ENCODE measurements around the gene AGL.

AGL gene

GRCh38 chr1:99877568-99877967 lies 27.4 kb downstream of the AGL start:
- Histone ChIP-seq H2BK120ac (ENCODE audit: insufficient read depth, low read length, poor library complexity) (no peak overlapping the region), H2AFZ (ENCODE audit: insufficient read depth, low read length, poor library complexity) (no peak overlapping the region), H3K9ac (ENCODE audit: low read length) (no peak overlapping the region), H3K4me1 (ENCODE audit: control insufficient read depth in 1 of 2, insufficient read depth in 2 of 2, low read length in 2 of 2) (no peaks in the 10 kb centered on the region), H3K27ac (ENCODE audit: low read depth, low read length) (no peak overlapping the region), H3K23ac (ENCODE audit: low read length) (no peak overlapping the region), H4K12ac (ENCODE audit: low read depth, low read length) (no peak overlapping the region), H3K4ac (ENCODE audit: low read depth, low read length) (no peak overlapping the region), H3K27me3 (ENCODE audit: insufficient read depth, low read length) (no peaks in the 10 kb centered on the region), H3K4me3 (ENCODE audit: low read depth, low read length) (no peak overlapping the region), H3K79me2 (ENCODE audit: control insufficient read depth, insufficient read depth, low read length, poor library complexity) (no peaks in the 10 kb centered on the region), H3K79me1 (ENCODE audit: low read length) (no peaks in the 10 kb centered on the region), H2BK12ac (ENCODE audit: low read length) (no peak overlapping the region), H2AK5ac (ENCODE audit: low read length) (no peak overlapping the region), H3K9me3 (ENCODE audit: insufficient read depth, low read depth, low read length) (no peaks in the 10 kb centered on the region), H2BK5ac (ENCODE audit: low read depth, low read length, poor library complexity) (no peak overlapping the region), H3K14ac (ENCODE audit: low read length) (no peak overlapping the region), H3K36me3 (ENCODE audit: control insufficient read depth in 1 of 2, insufficient read depth in 2 of 2, low read length in 2 of 2) (peaks cover 0 to 4% of the 10 kb centered on the region in 2 experiments), H4K91ac (ENCODE audit: low read depth, low read length) (no peak overlapping the region), H3K18ac (ENCODE audit: low read length) (no peak overlapping the region), H4K8ac (ENCODE audit: low read depth, low read length) (no peak overlapping the region), H3K4me2 (ENCODE audit: low read length) (no peak overlapping the region)
- no CpG with 5 or more reads among the region's 3 CpGs for WGBS (ENCODE audit: extremely low coverage, insufficient coverage, insufficient read length)
- DNase-seq: no peak

- no peak overlapping the region for H3K23ac ChIP-seq (ENCODE audit: low read length)
- no CpG with 5 or more reads among the region's 1 CpG for WGBS (ENCODE audit: extremely low coverage, insufficient coverage, insufficient read length)
- no peaks in the 10 kb centered on the region for H3K27me3 ChIP-seq (ENCODE audit: insufficient read depth, low read length)
- no peak overlapping the region for H4K12ac ChIP-seq (ENCODE audit: low read depth, low read length)
- H3K36me3 ChIP-seq (ENCODE audit: control insufficient read depth in 1 of 2, insufficient read depth in 2 of 2, low read length in 2 of 2): peaks cover 6 to 14% of the 10 kb centered on the region in 2 experiments
- H3K4me3 ChIP-seq (ENCODE audit: low read depth, low read length): no peak overlapping the region
- no peak overlapping the region for H3K4ac ChIP-seq (ENCODE audit: low read depth, low read length)
- no peak overlapping the region for H4K91ac ChIP-seq (ENCODE audit: low read depth, low read length)
- H2AFZ ChIP-seq (ENCODE audit: insufficient read depth, low read length, poor library complexity): no peak overlapping the region
- H2BK5ac ChIP-seq (ENCODE audit: low read depth, low read length, poor library complexity): no peak overlapping the region
- H3K4me2 ChIP-seq (ENCODE audit: low read length): no peak overlapping the region
- no peak overlapping the region for H3K18ac ChIP-seq (ENCODE audit: low read length)
- no peaks in the 10 kb centered on the region for H3K4me1 ChIP-seq (ENCODE audit: control insufficient read depth in 1 of 2, insufficient read depth in 2 of 2, low read length in 2 of 2)
- no peak overlapping the region for H2AK5ac ChIP-seq (ENCODE audit: low read length)
- no peak overlapping the region for H2BK120ac ChIP-seq (ENCODE audit: insufficient read depth, low read length, poor library complexity)
- no peak overlapping the region for H3K14ac ChIP-seq (ENCODE audit: low read length)
- H4K8ac ChIP-seq (ENCODE audit: low read depth, low read length): no peak overlapping the region
- no peaks in the 10 kb centered on the region for H3K9me3 ChIP-seq (ENCODE audit: insufficient read depth, low read depth, low read length)
- DNase-seq: no peak
- H2BK12ac ChIP-seq (ENCODE audit: low read length): no peak overlapping the region
- no peak overlapping the region for H3K27ac ChIP-seq (ENCODE audit: low read depth, low read length)
- no peaks in the 10 kb centered on the region for H3K79me1 ChIP-seq (ENCODE audit: low read length)
- H3K9ac ChIP-seq (ENCODE audit: low read length): no peak overlapping the region
- H3K79me2 ChIP-seq (ENCODE audit: control insufficient read depth, insufficient read depth, low read length, poor library complexity): no peaks in the 10 kb centered on the region
These were observed 36.0 kb downstream of the AGL start for GRCh38 chr1:99886179-99886578.

- Histone ChIP-seq H3K4me2 (ENCODE audit: low read length) (no peak overlapping the region), H2BK120ac (ENCODE audit: insufficient read depth, low read length, poor library complexity) (no peak overlapping the region), H4K8ac (ENCODE audit: low read depth, low read length) (no peak overlapping the region), H4K12ac (ENCODE audit: low read depth, low read length) (no peak overlapping the region), H4K91ac (ENCODE audit: low read depth, low read length) (no peak overlapping the region), H3K4ac (ENCODE audit: low read depth, low read length) (no peak overlapping the region), H3K14ac (ENCODE audit: low read length) (no peak overlapping the region), H3K18ac (ENCODE audit: low read length) (no peak overlapping the region), H2BK12ac (ENCODE audit: low read length) (no peak overlapping the region), H3K9ac (ENCODE audit: low read length) (no peak overlapping the region), H3K4me3 (ENCODE audit: low read depth, low read length) (no peak overlapping the region), H2BK5ac (ENCODE audit: low read depth, low read length, poor library complexity) (no peak overlapping the region), H3K23ac (ENCODE audit: low read length) (no peak overlapping the region), H3K79me2 (ENCODE audit: control insufficient read depth, insufficient read depth, low read length, poor library complexity) (no peaks in the 10 kb centered on the region), H3K9me3 (ENCODE audit: insufficient read depth, low read depth, low read length) (no peaks in the 10 kb centered on the region), H2AK5ac (ENCODE audit: low read length) (no peak overlapping the region), H3K79me1 (ENCODE audit: low read length) (no peaks in the 10 kb centered on the region), H3K4me1 (ENCODE audit: control insufficient read depth in 1 of 2, insufficient read depth in 2 of 2, low read length in 2 of 2) (no peaks in the 10 kb centered on the region), H3K27me3 (ENCODE audit: insufficient read depth, low read length) (no peaks in the 10 kb centered on the region), H2AFZ (ENCODE audit: insufficient read depth, low read length, poor library complexity) (no peak overlapping the region), H3K36me3 (ENCODE audit: control insufficient read depth in 1 of 2, insufficient read depth in 2 of 2, low read length in 2 of 2) (peaks cover 6 to 11% of the 10 kb centered on the region in 2 experiments), H3K27ac (ENCODE audit: low read depth, low read length) (no peak overlapping the region)
- no peak for DNase-seq
These were observed 36.7 kb downstream of the AGL start for GRCh38 chr1:99886841-99887240.

GRCh38 chr1:99887890-99888289 lies 37.7 kb downstream of the AGL start:
- H3K4me1 ChIP-seq (ENCODE audit: control insufficient read depth in 1 of 2, insufficient read depth in 2 of 2, low read length in 2 of 2): no peaks in the 10 kb centered on the region
- no peak overlapping the region for H3K23ac ChIP-seq (ENCODE audit: low read length)
- no peaks in the 10 kb centered on the region for H3K27me3 ChIP-seq (ENCODE audit: insufficient read depth, low read length)
- H4K91ac ChIP-seq (ENCODE audit: low read depth, low read length): no peak overlapping the region
- H3K9me3 ChIP-seq (ENCODE audit: insufficient read depth, low read depth, low read length): no peaks in the 10 kb centered on the region
- H3K18ac ChIP-seq (ENCODE audit: low read length): no peak overlapping the region
- H3K79me1 ChIP-seq (ENCODE audit: low read length): no peaks in the 10 kb centered on the region
- H2AFZ ChIP-seq (ENCODE audit: insufficient read depth, low read length, poor library complexity): no peak overlapping the region
- no peak overlapping the region for H4K12ac ChIP-seq (ENCODE audit: low read depth, low read length)
- no peak overlapping the region for H4K8ac ChIP-seq (ENCODE audit: low read depth, low read length)
- H3K36me3 ChIP-seq (ENCODE audit: control insufficient read depth in 1 of 2, insufficient read depth in 2 of 2, low read length in 2 of 2): peaks cover 6 to 10% of the 10 kb centered on the region in 2 experiments
- no CpG with 5 or more reads among the region's 2 CpGs for WGBS (ENCODE audit: extremely low coverage, insufficient coverage, insufficient read length)
- no peak overlapping the region for H2BK12ac ChIP-seq (ENCODE audit: low read length)
- no peak overlapping the region for H3K4me3 ChIP-seq (ENCODE audit: low read depth, low read length)
- DNase-seq: peak in 1 of 2 donors; percentile 37
- H3K27ac ChIP-seq (ENCODE audit: low read depth, low read length): no peak overlapping the region
- H3K9ac ChIP-seq (ENCODE audit: low read length): no peak overlapping the region
- no peak overlapping the region for H3K4ac ChIP-seq (ENCODE audit: low read depth, low read length)
- H2BK120ac ChIP-seq (ENCODE audit: insufficient read depth, low read length, poor library complexity): no peak overlapping the region
- H2BK5ac ChIP-seq (ENCODE audit: low read depth, low read length, poor library complexity): no peak overlapping the region
- H3K4me2 ChIP-seq (ENCODE audit: low read length): no peak overlapping the region
- no peak overlapping the region for H2AK5ac ChIP-seq (ENCODE audit: low read length)
- H3K79me2 ChIP-seq (ENCODE audit: control insufficient read depth, insufficient read depth, low read length, poor library complexity): no peaks in the 10 kb centered on the region
- H3K14ac ChIP-seq (ENCODE audit: low read length): no peak overlapping the region
